ENCODE measurements around the gene WIPI1.
"Not testable (repeated sequence)": the region's sequence is repeated elsewhere in the genome, so short reads cannot be mapped to it uniquely, and the experiment has no call there.

The WIPI1 gene

DNA sequence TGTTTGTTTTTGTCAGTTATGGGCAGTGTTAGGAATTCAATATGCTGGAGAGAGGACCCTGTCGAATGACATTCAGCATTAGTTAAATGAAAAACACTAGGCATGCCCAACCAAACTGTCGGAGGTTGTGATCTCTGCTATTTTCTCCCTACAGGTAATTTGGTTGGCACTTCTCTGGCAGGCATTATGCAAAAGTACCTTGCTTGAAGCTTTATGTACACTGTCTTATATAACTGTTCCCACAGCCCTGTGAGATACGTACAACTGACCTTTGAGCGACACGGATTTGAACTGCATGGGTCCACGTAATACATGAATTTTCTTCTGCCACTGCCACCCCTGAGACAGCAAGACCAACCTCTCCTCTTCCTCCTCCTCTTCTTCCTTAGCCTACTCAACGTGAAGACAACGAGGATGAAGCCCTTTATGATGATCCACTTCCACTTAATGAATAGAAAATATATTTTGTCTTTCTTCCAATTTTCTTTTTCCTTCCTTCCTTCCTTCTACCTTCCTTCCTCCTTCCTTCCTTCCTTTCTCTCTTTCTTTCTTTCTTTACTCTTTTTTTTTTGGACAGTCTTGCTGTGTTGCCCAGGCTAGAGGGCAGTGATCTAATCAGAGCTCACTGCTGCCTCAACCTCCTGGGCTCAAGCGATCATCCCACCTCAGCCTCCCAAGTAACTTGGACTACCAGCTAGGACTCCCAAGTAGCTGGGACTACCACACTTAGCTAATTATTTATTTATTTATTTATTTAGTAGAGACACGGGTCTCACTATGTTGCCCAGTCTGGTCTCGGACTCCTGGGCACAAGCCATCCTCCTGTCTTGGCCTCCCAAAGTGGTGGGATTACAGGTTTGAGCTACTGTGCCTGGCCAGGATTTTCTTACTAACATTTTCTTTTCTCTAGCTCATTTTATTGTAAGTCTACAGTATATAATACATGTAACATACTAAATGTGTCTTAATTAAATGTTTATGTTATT, 77.3 kb downstream of the WIPI1 start:
- DNase-seq (ENCODE audit: low read depth): no peak
- TF ChIP-seq, protein P1, sequence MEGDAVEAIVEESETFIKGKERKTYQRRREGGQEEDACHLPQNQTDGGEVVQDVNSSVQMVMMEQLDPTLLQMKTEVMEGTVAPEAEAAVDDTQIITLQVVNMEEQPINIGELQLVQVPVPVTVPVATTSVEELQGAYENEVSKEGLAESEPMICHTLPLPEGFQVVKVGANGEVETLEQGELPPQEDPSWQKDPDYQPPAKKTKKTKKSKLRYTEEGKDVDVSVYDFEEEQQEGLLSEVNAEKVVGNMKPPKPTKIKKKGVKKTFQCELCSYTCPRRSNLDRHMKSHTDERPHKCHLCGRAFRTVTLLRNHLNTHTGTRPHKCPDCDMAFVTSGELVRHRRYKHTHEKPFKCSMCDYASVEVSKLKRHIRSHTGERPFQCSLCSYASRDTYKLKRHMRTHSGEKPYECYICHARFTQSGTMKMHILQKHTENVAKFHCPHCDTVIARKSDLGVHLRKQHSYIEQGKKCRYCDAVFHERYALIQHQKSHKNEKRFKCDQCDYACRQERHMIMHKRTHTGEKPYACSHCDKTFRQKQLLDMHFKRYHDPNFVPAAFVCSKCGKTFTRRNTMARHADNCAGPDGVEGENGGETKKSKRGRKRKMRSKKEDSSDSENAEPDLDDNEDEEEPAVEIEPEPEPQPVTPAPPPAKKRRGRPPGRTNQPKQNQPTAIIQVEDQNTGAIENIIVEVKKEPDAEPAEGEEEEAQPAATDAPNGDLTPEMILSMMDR (IDR thresholded peaks at IDR 0.05; ENCODE audit: insufficient read depth, low read depth, low read length, missing control alignments): no peak
- no peak overlapping the region for H3K4me3 ChIP-seq (ENCODE audit: low read length)

DNA sequence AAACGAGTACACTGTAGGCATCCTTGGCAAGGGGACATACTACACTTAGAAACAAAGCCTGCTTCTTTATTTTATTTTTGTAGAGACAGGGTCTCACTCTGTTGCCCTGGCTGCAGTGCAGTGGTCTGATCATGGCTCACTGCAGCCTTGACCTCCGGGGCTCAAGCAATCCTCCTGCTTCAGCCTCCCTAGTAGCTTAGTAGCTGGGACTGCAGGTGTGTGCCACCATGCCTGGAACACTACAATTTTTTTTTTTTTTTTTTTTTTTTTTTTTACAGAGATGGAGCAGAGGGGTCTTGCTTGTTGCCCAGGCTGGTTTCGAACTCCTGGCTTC, 78.2 kb downstream of the WIPI1 start:
- no peak for DNase-seq (ENCODE audit: low read depth)
- TF ChIP-seq, protein P1 (IDR thresholded peaks at IDR 0.05; ENCODE audit: insufficient read depth, low read depth, low read length, missing control alignments): no peak
- H3K4me3 ChIP-seq (ENCODE audit: low read length): no peak overlapping the region

DNA sequence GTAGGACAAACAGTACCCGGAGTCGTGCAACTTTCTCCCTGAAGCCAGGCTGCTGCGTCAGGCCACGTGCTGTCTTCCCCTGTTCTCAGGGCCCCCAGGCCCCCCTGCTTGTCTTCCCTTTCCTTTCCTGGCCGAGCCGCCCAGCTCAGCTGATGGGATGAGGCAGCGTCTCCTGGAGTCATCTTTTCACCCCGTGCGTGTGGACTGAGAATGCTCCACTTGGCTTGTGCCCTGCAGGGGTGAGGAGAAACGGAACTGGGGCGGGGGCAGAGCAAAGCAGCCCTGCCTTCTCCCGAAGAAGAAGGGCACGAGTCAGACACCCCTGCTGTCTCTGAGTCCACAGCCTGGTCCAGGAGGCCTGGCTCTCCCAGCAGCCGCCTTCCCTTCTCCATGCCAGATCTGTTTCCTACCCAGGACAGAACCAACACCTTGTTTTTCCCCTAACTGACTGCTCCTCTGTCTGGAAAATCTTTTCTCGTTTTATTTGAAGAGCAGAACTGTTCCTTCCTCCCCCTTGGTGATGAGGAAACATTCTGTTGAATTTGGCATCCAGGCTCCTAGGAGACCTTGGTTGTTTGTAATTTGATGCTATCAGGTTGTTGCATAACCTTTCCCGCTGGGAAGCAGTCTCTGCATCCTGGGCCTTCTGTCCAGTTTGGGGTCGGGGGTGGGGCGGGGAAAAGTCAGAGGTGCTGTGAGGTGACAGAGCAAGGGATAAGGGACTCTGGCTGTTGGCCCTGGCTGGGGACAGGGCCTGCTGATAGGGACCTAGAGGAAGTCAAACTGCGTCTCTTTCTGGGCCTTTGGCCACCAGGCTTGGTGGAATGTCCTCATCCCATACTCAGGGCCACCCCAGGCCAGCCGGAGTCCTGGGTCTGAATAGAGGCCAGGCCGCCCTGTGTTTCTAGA, 78.8 kb downstream of the WIPI1 start:
- H3K4me3 ChIP-seq (ENCODE audit: low read length): no peak overlapping the region
- TF ChIP-seq, protein P1 (IDR thresholded peaks at IDR 0.05; ENCODE audit: insufficient read depth, low read depth, low read length, missing control alignments): no peak
- DNase-seq (ENCODE audit: low read depth): peak; percentile 48

DNA sequence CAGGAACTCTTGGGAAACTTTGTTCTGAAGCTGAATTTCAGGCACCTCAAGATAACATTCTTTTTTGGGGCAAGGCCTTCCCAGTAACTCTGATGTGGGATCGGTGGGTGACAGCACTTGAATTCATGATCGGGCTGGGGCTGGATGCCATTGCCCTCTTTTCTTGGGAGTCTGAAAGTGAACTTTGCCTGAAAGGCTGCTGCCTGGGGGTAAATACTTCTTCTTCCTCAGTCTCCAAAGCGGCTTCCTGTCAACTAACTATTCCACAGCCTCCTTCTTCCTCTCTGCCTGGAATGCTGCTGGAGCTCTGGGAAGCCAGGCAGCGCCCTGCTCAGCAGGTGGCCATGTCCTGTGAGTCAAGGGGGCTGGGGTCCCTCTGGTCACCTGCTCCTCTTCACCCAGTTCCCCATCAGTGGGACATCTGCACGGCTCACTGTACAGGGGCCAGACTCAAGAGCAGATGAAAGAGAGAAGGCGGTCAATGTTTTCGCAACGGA, 79.5 kb downstream of the WIPI1 start:
- DNase-seq (ENCODE audit: low read depth): no peak
- TF ChIP-seq, protein P1 (IDR thresholded peaks at IDR 0.05; ENCODE audit: insufficient read depth, low read depth, low read length, missing control alignments): no peak
- H3K4me3 ChIP-seq (ENCODE audit: low read length): no peak overlapping the region

DNA sequence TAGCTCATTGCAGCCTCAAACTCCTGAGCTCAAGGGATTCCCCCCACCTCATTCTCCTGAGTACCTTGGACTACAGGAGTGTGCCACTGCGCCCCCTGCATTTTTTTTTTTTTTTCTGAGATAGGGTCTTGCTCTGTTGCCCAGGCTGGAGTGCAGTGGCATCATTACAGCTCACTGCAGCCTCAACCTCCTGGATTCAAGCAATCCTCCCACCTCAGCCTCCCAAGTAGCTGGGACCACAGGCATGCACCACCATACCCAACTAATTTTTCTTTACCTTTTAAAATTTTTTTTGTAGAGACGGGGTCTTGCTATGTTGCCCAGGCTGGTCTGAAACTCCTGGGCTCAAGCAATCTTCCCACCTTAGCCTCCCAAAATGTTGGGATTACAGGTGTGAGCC, 81.1 kb downstream of the WIPI1 start:
- H3K4me3 ChIP-seq (ENCODE audit: low read length); DNase-seq (ENCODE audit: low read depth): not testable (repeated sequence)

DNA sequence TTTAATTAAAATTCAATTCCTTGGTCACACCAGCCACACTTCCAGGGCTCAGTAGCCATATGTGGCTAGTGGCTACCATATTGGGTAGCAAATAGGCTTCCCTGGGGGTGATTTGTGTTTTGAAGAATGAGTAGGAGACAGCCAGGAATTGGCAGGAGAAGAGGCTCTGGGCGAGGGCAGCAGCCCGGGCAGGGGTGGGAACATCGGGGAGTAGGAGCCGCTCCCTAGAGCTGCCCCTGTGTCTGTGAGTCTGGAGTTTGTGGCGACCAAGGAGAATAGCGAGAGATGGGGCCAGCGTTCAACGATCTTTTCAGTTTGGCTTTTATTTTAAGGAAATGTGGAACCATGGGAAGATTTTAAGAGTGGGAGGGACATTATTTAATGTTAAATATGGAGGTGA, 81.7 kb downstream of the WIPI1 start:
- DNase-seq (ENCODE audit: low read depth): no peak
- TF ChIP-seq, protein P1 (IDR thresholded peaks at IDR 0.05; ENCODE audit: insufficient read depth, low read depth, low read length, missing control alignments): no peak
- no peak overlapping the region for H3K4me3 ChIP-seq (ENCODE audit: low read length)
